NCI-H1092 treated with DMSO at 0.1 percent for 48 hours (cell line): ENCODE results near the gene BSPRY.
"Not testable (repeated sequence)": the region's sequence is repeated elsewhere in the genome, so short reads cannot be mapped to it uniquely, and the experiment has no call there.

ENCODE experiments used
- DNase-seq: peaks from one replicate; lab custom pipeline; 2025; lab: John Stamatoyannopoulos, UW

Gene BSPRY

DNA sequence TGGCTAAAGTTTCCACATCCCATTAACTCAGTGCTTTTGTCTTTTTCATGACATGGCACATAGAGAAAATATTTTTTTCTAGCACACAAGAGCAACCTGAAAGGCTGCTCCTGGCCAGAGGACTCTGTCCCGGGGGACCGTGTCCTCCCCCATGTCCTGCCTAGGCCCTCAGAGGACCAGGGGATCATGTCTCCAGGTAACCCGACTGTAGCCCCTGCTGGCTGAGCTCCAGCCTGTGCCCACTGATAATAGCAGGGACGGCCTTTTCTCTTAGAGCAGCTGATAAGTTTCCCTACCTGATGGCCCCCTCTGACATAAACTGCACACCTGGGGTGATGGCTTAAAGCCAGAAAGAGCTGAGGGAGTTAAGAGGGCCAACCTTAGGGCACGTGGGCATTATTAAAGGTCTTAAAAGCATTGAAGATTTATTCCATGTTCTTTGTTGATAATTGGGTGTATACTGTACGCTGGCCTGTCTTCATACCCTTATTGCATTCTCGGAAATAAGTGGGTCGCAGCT is 21.5 kb downstream of the BSPRY start:
- DNase-seq = peak; percentile 46

DNA sequence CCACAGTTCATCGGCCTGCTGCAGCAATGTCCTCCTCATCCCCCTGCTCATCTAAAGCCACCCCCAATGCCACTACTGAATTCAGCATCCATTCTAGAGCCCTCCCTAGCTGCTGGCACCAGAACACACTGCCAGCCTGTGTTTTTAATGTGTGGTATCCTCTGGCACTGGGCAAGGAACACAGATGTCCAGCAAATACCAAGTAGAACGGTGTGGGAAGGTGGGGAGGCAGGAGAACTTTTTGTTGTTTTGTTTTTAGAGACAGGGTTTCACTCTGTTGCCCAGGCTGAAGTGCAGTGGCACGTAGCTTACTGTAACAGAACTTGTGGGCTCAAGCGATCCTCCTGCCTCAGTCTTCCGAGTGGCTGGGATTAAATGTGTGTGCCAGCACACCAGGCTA is 22.7 kb downstream of the BSPRY start:
- DNase-seq = no peak

DNA sequence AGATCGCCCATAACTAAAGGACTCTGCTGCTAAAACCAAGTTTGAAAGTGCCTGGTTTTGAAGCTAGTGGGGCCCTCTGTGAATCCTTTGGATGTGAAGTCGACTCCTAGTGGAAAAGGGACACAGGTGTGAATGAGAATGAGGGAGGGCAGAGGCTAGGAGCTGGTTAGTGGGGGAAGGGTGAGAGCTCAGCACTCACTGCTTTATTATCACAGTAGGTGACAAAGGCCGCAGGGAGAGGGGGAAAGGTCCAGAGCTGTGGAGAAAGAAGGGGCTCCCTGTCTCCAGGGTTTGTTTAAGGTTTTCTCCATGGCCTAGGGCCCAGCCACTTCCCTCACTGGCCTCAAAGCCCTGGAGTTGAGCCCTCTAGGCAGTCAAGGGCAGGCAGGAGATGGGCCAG is 23.9 kb downstream of the BSPRY start:
- DNase-seq = no peak

DNA sequence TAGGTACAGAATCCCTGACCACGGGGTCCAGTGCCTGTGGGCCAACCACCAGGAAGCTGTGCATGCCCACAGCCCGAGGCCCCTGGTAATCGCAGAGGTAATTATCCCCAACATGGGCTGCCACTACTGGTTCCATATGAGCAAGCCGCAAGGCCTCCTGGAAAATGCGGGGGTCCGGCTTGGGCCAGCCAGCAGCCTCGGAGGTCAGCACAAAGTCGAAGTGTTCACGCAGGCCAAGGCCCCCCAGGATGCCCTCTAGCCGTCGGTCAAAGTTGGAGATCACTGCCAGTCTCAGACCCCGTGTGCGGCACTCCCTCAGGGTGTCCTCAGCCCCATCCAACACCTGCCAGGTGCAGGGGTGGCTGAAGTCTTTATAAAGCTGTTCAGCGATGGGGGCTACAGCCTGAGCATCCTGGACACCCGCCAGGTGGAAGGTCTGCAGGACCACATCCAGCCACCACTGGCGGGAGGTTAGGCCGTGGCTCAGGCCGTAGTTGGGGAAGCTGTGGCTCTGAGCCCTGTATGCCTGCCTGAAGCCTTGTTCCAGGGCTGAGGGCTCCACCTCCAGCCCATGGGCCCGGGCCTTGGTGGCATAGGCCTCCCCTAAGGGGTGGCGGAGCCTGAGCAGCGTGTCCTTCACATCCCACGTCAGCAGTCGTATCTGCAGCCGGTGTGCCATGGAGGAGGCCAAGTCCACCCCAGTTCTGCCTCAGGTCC is 24.5 kb downstream of the BSPRY start:
- no peak for DNase-seq

- DNase-seq = no peak
Observed at GRCh38 chr9:113375057-113376023, 26.0 kb downstream of the BSPRY start.

DNA sequence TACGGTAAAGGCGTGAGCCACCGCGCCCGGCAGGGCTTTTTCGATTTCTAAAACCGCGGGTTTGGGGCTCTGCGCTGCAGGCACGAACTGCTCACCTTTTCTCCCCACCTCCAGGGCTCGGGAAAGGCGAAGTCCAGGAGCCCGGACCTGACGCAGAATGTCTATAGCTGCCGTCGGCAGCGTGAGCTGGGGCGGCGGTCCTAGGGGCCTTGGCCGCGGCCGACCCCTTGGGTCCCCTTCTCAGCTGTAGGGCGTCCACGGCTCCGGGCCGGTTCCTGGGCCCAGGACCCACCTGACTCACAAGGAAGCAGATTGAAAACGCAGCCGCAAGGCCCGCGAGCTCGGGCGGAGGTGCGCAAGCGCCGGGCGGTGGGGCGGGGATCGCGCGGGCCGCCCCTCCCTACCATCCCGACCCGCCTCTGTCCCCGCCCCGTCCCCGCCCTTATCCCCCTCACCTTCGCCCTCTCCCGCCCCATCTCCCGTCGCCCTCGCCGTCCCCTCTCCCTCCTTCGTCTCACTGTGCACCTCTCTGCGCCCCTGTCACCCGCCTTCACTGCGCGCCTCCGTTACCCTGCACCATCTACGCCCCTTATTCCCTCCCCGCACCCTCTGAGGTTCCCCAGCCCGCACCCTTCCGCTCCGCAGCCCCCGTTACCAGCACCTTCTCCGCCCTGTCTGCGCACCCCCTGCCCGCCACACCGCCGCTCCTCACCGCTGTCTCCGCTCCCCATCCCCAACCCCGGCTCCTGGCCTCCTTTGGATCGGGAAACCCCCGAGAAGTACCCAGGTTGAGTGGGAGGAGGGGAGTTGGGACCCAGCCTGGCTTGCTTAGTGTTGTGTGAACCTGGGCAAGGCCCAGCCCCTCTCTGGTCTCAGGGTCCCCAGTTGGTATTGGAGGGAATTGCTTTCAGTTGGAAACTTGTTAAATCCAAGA is 27.6 kb downstream of the BSPRY start, which contains the start of gene HDHD3:
Gene HDHD3, minus strand, starts transcription at position 353 of the 934 bp plus-strand sequence. CDS start 2,632 bp downstream, outside the sequence.
- peak; percentile 76 for DNase-seq

DNA sequence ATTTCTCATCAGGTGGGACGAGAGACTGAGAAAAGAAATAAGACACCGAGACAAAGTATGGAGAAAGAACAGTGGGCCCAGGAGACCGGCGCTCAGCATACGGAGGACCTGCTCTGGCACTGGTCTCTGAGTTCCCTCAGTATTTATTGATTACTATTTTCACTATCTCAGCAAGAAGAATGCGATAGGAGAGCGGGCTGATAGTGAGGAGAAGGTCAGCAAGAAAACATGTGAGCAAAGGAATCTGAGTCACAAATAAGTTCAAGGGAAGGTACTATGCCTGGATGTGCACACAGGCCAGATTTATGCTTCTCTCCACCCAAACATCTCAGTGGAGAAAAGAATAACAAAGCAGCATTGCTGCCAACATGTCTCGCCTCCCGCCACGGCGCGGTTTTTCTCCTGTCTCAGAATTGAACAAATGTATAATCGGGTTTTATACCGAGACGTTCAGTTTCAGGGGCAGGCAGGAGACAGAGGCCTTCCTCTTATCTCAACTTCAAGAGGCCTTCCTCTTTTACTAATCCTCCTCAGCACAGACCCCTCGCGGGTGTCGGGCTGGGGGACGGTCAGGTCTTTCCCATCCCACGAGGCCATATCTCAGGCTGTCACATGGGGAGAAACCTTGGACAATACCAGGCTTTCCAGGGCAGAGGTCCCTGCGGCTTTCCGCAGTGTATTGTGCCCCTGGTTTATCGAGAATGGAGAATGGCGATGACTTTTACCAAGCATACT is 29.9 kb downstream of the BSPRY start:
- DNase-seq = not testable (repeated sequence)

DNA sequence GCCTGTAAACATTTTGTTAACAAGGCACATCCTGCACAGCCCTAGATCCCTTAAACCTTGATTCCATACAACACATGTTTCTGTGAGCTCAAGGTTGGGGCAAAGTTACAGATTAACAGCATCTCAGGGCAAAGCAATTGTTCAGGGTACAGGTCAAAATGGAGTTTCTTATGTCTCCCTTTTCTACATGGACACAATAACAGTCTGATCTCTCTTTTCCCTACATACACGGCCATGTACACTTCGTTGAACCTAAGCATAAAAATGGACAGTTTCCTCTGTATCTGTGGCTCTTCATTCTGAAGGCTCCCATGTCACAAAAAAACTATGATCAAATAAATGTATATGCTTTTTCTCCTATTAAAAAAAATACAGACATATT is 30.5 kb downstream of the BSPRY start:
- not testable (repeated sequence) for DNase-seq

DNA sequence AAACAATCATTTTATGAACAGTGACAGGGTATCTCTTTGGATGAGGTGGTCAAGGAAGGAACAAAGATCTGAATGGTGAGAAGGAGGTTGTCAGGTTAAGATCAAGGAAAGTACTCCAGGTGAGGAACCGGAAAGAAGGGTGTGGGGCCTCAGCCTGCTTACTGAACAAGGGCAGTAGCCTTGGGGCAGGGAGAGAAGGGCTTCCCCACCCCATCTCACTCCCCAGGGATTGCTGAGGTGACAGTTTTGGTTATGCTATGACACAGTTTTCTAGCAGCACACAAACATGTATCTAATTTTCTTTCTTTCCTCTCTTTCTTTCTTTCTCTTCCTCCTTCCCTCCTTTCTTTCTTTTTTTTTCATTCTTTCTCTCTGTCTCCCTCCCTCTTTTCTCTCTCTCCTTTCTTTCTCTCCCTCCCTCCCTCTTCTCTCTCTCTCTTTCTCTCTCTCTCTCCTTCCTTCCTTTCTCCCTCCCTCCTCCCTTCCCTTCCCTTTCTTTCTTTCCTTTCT is 31.6 kb downstream of the BSPRY start:
- DNase-seq = no peak

GRCh38 chr9:113381441-113381840 is 32.1 kb downstream of the BSPRY start:
- DNase-seq = not testable (repeated sequence)

GRCh38 chr9:113381909-113382411 is 32.6 kb downstream of the BSPRY start:
- DNase-seq = no peak

- DNase-seq = no peak
Observed at GRCh38 chr9:113386571-113387393, 37.4 kb downstream of the BSPRY start.

GRCh38 chr9:113387560-113388230 is 38.4 kb downstream of the BSPRY start:
- no peak for DNase-seq

DNA sequence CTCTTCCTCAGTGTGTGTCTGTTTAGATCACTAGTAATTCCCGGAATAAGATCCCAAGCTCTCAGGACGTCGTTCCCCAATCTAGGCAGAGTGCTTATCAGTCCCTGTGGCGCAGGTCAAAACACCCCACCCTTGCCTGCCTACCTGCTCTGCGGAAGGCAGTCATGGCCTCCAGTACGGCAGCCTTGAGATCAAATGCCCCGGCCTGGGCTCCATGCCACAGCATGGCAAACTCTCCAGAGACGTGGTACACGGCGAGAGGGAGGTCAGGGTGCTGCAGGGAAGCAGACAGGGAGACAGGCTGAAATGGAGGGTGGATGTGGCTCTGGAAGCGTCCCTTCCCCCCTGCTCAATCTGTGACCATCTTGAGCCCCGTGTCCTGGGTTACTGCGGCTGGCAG is 39.5 kb downstream of the BSPRY start:
- DNase-seq = no peak

GRCh38 chr9:113389451-113389850 is 40.1 kb downstream of the BSPRY start:
- DNase-seq = no peak

GRCh38 chr9:113390192-113390960 is 41.0 kb downstream of the BSPRY start:
- DNase-seq = no peak

DNA sequence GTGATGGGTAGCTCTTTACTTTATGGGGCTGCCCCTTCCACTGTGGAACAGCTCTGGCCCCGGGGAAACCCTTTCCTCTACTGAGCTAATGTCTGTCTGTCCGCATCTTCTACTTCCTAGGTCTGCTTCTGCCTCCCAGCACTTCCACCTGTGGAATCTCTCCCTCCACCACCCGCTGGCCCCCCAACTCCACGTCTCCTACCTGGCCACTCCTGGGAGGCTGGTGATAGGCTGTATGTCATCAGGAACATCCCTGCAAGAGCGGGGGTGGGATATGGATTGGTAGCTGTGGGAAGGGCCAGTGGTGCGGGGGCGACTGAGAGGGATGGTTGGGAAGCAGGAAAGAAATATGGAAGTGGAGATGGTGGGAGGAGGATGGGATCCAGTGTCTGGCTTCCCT is 42.6 kb downstream of the BSPRY start:
- no peak for DNase-seq

DNA sequence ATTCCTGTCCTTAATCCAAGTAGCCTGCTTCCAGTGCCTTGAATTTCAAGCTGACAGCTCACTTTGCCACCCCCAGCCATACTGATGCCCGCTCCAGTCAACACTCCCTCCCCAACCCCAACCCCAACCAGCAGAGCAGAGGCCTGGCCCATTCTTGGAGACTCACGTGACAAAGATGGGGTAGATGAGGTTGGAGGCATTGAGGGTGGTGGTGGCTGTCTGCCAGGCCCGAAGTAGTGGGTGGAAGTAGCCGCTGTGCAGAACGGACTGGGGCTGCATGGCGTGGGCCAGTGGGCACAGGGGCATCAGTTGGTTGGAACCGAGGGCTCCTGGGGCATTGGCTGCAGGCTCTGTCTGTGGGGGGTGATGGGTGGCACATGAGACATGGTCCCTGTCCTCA is 43.9 kb downstream of the BSPRY start:
- no peak for DNase-seq
